ENCODE data around the gene GNG12.

The GNG12 gene

DNA sequence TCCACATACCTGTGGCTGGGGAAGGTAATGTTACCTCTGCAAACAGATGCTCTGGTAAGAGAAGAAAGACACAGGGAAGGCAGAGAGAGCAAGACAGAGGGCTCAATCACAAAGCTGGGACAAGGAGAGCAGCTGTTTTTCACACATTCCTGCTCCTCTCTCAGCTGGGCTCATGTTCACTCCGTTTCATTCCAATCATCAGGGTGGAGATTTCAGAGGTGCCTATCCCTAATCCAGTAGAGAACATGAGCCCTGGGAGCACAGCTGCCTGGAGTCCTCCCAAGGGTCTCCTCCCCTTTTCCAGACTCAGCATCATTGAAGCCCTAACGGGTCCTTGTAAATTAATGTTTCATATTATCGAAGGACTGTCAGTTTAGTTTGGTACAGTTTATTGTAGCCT lies 128.9 kb downstream of the GNG12 start:
- DNase-seq (ENCODE audit: low read depth) = no peak

GRCh38 chr1:67701876-67702275 lies 131.4 kb downstream of the GNG12 start:
- DNase-seq (ENCODE audit: low read depth) = no peak

DNA sequence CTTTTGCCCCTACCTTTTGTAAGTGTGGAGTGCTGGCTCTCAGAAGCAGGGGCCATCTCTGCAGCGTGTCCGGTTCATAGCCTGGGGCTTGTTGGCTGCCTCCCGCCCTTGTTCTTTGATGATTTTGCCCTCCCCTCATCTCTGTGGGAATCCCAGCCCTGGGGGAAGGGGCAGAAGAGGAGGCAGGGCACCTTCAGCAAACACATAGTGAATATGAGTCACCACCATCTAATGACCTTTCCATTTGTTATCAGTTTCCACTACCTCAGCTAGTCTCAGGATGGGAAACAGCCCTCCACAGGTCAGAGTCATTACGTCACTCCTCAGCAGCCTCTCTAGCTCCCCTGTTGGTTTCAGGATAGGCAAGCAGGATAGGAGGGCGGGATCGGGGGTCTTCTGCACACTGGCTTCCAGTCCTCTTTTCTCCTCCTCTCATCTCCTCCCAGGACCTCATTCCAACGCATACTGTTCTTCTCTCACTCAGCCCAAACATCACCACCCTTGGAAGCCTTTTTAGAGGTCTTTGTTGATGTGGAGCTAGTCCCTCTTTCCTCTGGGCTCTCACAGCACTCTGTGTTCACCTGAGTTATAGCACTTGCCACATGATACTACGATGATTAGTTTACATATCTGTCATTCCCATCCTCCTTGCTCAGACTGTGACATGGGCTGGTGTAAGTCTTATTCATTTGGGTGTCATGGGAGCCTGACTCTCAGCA lies 132.4 kb downstream of the GNG12 start:
- DNase-seq (ENCODE audit: low read depth) = no peak

DNA sequence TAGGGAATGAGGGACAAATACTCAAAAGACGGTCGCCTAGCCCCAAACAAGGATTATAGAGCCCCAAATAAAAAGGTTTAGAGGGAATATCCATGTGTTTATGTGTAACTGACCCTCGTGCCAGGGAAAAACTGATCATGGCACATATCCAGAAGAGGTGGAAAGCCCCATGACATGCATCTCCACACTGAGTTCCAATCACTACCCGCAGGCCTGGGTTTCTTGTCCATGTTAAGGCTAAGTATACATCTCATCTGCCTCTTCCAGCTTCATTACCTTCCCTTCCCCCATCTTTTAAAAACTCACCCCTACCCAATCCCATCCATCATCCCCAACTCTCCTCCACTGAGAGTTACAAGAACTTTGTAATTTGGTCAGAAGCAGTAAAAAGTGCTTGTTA lies 133.0 kb downstream of the GNG12 start:
- DNase-seq (ENCODE audit: low read depth) = no peak

- DNase-seq (ENCODE audit: low read depth) = no peak
These were observed 136.6 kb downstream of the GNG12 start for GRCh38 chr1:67696708-67697107.

- DNase-seq (ENCODE audit: low read depth) = no peak
These were observed 137.3 kb downstream of the GNG12 start for GRCh38 chr1:67695963-67696362.

DNA sequence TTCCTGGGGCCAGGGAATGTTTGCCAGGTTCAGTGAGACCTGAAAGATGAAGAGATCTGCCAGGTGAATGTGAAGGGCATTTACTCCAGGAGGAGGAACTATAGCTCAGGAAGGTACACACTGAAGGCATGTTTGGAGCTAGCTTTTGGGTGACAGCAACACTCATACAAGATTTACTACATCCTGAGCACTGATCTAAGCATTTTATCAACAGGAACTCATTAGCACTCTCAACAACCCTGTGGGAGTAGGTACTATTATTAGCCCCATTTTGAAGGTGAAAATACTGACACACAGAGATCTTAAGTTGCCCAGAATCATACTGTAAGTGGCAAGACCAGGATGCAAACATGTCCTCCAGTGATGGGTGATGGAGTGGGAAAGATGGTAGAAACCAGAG lies 141.6 kb downstream of the GNG12 start:
- no peak for DNase-seq (ENCODE audit: low read depth)

DNA sequence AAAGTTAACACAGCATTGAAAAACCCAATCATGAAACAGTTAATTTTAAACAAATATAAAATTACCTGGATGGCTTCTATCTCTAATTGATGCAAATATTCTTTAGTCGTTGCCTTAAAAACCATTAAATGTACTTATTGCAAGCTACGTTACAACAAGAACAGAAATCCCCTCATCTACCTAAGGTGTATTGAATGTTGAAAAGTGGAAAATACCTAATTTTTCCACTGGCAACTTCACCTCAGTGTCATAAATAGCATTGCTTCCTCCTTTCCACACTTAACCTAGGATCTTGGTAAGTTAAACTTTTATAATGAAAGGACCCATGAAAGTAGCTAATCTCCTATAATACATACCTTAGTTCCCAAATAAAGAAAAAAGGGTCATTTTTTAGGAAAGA lies 142.9 kb downstream of the GNG12 start:
- DNase-seq (ENCODE audit: low read depth) = no peak

GRCh38 chr1:67690018-67690363 lies 143.3 kb downstream of the GNG12 start:
- DNase-seq (ENCODE audit: low read depth) = no peak

- no peak for DNase-seq (ENCODE audit: low read depth)
These were observed 143.8 kb downstream of the GNG12 start for GRCh38 chr1:67689267-67690017.

DNA sequence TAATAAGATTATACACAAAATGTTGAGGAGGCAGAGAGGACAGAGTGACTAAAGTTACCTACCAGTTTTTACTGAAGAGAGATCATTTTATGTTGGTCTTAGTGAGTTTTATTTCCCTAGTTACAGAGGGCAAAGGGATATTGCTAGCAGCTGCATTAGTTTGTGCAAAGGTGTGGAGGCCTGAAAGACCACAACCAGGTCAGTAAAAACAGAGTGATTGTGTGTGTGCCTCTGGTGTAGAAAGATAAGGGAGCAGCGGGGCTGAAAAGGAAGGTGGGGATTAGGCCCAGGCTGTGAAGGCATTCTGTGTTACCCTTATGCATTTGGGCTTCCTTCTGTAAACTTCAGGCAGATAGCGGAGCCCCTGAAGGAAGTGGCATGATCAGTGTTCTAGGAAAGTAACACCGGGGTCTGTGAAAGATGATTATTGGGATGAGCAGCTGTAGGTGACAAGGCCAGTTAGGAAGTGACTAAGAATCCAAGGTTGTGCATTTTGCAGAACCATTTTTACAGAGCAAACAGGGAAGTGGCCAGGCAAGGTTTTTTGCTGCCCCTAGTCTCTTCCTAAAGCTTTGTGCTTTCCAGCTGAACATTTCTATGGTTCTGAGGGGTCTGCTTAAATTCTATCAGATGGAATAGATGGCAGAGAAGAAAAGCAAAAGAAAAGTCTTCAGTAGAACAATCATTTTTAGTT lies 144.6 kb downstream of the GNG12 start:
- DNase-seq (ENCODE audit: low read depth) = no peak

DNA sequence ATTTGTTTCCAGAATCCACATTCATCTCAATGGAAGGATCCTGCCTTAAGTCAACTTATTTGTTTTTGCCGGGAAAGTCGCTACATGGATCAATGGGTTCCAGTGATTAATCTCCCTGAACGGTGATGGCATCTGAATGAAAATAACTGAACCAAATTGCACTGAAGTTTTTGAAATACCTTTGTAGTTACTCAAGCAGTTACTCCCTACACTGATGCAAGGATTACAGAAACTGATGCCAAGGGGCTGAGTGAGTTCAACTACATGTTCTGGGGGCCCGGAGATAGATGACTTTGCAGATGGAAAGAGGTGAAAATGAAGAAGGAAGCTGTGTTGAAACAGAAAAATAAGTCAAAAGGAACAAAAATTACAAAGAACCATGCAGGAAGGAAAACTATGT lies 145.6 kb downstream of the GNG12 start:
- DNase-seq (ENCODE audit: low read depth) = no peak

DNA sequence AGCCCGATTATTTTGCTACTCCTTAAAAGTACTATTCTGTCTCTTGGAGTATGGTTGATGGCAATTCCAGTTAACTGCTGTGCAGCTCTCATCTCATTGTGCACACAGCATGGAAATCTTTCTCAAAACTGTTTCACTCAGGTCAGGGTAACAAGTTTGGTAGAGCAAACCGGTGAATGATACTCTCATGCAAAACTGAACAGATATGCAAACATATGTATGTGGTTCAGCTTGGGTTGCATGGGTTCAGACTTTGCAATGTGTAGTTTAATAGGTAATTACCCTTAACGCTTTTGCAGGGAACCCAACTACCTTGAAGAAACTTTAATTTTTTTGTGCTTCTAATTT lies 146.1 kb downstream of the GNG12 start:
- DNase-seq (ENCODE audit: low read depth) = no peak

- DNase-seq (ENCODE audit: low read depth) = peak; percentile 49
These were observed 146.7 kb downstream of the GNG12 start for GRCh38 chr1:67686267-67687197.

DNA sequence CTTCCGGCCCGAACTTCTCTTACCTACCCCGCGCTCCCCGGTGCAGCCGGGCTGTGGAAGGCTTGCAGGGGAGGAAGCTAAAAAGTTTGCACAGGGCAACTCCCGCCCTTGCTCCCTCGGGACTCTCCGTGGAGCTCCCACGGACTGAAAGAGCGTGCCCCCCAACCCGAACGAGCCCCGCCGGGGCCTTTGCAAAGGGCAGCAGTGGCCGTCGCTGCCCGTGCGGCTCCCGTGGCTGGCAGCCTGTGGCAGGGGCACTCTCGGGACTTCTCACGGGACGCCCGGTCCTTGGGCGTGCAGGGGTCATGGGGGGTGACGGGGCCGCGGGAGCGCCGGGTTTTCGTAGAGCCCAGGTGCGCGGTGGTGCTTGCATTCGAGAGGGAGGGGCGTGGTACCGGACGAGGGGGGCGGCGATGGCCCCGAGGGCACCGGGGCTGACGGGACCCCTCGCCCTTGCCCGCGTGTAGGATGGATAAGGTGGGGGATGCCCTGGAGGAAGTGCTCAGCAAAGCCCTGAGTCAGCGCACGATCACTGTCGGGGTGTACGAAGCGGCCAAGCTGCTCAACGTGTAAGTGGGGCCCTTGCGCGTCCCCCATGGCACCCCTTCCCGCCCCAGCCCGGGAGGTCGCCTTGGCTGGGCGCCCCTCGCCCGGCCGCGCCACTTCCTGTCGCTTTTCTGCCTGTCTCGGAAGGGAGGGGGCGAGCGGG lies 147.6 kb downstream of the GNG12 start:
- DNase-seq (ENCODE audit: low read depth) = peak; percentile 63

- DNase-seq (ENCODE audit: low read depth) = peak; percentile 89
These were observed 148.2 kb downstream of the GNG12 start, which contains the start of gene GADD45A for GRCh38 chr1:67685067-67685557. Gene GADD45A (plus strand): TSS chr1:67685201. CDS start chr1:67685495, 294 bp downstream.

GRCh38 chr1:67684526-67685066 lies 148.7 kb downstream of the GNG12 start:
- no peak for DNase-seq (ENCODE audit: low read depth)

DNA sequence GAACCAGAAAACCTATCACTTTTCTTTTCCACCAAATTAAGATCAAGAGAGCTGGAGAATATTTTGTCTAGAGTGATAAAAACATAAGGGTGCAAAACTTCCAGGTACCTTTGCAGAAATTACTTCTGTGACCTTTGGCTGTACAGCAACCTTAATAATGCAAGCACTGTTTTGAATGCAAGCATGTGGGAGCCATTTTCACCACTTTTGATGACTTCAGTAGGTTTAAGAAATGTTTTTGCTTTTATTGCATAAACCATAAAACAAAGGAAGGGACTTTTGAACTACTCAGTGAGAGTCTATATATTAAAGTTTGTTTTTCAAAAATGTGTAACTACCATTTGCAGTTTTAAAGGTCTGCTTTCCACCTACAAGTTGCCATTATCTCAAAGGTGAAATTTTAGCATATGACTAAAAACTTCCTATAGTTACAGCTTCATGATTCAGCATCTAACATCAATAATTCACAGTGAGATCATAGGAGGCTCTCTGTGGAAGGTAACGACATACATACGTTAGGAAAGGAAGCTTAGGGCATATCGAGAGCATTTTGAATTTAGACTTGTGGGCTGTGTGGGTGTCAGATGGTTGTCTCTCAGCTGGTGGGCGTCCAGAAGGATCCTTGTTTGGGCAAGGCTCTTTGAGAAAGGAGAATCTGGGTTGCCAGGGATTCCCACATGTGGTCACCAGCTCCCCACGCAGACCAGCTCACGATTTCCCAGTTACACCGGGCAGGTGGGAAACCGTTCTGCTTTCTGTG lies 149.3 kb downstream of the GNG12 start:
- DNase-seq (ENCODE audit: low read depth) = peak; percentile 59

DNA sequence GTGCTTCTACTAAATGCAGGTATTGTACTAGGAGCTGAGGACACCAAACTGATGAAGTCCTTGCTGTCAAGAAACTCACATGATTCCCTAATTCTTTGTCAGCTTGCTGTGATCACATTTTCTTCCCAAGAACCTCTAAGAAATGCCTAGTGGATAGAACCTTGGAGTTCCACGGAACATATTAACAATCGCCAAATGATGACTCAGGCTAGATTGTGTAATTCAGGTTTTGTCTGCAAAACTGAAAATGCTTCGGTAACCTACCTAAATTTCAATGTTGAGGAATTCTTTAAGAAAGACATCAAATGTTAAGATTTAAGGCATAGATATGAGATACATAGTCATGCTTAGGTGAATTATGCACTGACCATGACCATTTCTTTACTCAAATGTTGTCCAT lies 150.0 kb downstream of the GNG12 start:
- no peak for DNase-seq (ENCODE audit: low read depth)

- DNase-seq (ENCODE audit: low read depth) = no peak
These were observed 150.5 kb downstream of the GNG12 start for GRCh38 chr1:67682659-67683197.

All from stimulated activated CD4-positive, alpha-beta T cell treated with anti-CD3 and anti-CD28 coated beads, Interleukin-2, amount 100 ng/mL, for 4 hours (primary cell).